ENCODE results near the gene FFAR4. TPM values are rescaled to one million over a fixed set of nuclear protein-coding genes. Genes with fewer than 3 reads are reported as not detected.
A peak's percentile ranks its signal among the peaks of the same experiment; 100 is the strongest.
"Not testable (repeated sequence)": the region's sequence is repeated elsewhere in the genome, so short reads cannot be mapped to it uniquely, and the experiment has no call there.

Gene FFAR4
- under 1 TPM in 1 of 2 donors, not detected in 1; 0.31 TPM for total RNA-seq

DNA sequence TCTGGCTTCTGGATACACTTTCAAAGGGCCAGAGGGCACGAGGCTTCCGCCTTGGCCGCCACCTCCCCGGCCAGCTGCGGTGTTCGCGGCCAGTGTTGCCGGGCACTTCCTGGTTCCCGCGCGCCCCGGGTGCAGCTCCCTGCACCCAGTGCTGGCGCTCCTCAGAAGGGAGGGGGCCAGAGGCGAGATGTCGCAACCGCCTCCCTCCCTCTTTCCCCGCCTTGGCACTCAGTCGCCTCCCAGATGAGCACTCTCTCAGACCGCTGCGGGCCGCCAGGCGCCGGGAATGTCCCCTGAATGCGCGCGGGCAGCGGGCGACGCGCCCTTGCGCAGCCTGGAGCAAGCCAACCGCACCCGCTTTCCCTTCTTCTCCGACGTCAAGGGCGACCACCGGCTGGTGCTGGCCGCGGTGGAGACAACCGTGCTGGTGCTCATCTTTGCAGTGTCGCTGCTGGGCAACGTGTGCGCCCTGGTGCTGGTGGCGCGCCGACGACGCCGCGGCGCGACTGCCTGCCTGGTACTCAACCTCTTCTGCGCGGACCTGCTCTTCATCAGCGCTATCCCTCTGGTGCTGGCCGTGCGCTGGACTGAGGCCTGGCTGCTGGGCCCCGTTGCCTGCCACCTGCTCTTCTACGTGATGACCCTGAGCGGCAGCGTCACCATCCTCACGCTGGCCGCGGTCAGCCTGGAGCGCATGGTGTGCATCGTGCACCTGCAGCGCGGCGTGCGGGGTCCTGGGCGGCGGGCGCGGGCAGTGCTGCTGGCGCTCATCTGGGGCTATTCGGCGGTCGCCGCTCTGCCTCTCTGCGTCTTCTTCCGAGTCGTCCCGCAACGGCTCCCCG is at the start of gene FFAR4:
Gene FFAR4 (plus strand): TSS at position 231 of the 842 bp plus-strand sequence. CDS start 56 bp downstream, at position 287.
- Histone ChIP-seq H3K4me3 (peak within 1 kb of the TSS in 1 of 2 donors; percentile 42), H3K4me1 (peaks cover 0 to 12% of the 10 kb centered on the region in 2 donors), H3K9me3 (no peaks in the 10 kb centered on the region), H3K36me3 (no peaks in the 10 kb centered on the region), H3K27me3 (peaks cover 3 to 14% of the 10 kb centered on the region in 2 donors), H3K27ac (no peak within 1 kb of the TSS)
- DNase-seq (ENCODE audit: low spot score) = no peak
- TF ChIP-seq, protein P1, sequence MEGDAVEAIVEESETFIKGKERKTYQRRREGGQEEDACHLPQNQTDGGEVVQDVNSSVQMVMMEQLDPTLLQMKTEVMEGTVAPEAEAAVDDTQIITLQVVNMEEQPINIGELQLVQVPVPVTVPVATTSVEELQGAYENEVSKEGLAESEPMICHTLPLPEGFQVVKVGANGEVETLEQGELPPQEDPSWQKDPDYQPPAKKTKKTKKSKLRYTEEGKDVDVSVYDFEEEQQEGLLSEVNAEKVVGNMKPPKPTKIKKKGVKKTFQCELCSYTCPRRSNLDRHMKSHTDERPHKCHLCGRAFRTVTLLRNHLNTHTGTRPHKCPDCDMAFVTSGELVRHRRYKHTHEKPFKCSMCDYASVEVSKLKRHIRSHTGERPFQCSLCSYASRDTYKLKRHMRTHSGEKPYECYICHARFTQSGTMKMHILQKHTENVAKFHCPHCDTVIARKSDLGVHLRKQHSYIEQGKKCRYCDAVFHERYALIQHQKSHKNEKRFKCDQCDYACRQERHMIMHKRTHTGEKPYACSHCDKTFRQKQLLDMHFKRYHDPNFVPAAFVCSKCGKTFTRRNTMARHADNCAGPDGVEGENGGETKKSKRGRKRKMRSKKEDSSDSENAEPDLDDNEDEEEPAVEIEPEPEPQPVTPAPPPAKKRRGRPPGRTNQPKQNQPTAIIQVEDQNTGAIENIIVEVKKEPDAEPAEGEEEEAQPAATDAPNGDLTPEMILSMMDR (IDR thresholded peaks at IDR 0.05) = no peak

DNA sequence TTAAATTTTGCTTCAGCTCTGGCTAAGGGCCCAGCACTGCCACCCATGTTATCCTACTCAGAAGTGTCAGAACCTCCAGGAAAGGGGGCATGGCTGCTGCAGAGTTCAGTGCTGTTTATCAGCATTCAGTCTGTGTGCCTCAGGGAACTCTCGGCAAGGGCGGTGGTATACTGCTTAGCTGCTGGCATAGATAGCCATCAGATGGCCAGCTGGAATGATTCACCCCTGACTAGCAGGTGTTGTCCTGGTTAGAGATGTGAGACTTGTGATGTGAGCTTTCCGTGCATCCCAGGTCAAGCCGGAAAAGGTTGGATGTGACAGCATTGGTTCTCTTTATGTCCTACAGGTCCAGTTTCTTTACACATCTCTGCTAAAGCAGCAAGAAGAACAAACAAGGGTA is 47.9 kb upstream of the FFAR4 start:
- Histone ChIP-seq H3K9me3 (no peaks in the 10 kb centered on the region), H3K4me1 (peaks cover 0 to 4% of the 10 kb centered on the region in 2 donors), H3K4me3 (no peak overlapping the region), H3K27me3 (no peaks in the 10 kb centered on the region), H3K27ac (no peak overlapping the region), H3K36me3 (no peaks in the 10 kb centered on the region)
- DNase-seq (ENCODE audit: low spot score) = no peak
- TF ChIP-seq, protein P1 (IDR thresholded peaks at IDR 0.05) = no peak

DNA sequence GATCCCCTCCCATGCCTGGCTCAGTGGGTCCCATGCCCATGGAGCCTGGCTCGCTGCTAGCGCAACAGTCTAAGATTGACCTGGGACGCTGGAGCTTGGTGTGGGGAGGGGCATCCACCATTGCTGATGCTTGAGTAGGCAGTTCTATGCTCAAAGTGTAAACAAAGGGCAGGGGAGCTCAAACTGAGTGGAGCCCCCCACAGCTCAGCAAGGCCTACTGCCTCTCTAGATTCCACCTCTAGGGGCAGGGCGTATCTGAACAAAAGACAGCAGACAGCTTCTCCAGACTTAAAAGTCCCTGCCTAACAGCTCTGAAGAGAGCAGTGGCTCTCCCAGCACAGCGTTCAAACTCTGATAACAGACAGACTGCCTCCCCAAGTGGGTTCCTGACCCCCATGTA is 31.2 kb upstream of the FFAR4 start:
- Histone ChIP-seq H3K27ac (no peak overlapping the region), H3K4me1 (no peaks in the 10 kb centered on the region), H3K36me3 (no peaks in the 10 kb centered on the region), H3K4me3 (no peak overlapping the region), H3K9me3 (no peaks in the 10 kb centered on the region), H3K27me3 (no peaks in the 10 kb centered on the region)
- TF ChIP-seq, protein P1 (IDR thresholded peaks at IDR 0.05) = no peak
- DNase-seq (ENCODE audit: low spot score) = no peak

DNA sequence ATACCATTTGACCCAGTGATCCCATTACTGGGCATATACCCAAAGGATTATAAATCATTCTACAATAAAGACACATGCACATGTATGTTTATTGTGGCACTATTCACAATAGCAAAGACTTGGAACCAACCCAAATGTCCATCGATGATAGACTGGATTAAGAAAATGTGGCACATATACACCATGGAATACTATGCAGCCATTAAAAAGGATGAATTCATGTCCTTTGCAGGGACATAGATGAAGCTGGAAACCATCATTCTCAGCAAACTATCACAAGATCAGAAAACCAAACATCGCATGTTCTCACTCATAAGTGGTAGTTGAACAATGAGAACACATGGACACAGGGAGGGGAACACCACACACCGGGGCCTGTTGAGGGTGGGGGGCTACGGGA is 25.6 kb upstream of the FFAR4 start:
- H3K36me3 ChIP-seq; H3K9me3 ChIP-seq; DNase-seq (ENCODE audit: low spot score); H3K4me3 ChIP-seq; H3K27ac ChIP-seq; H3K27me3 ChIP-seq; H3K4me1 ChIP-seq: not testable (repeated sequence)

DNA sequence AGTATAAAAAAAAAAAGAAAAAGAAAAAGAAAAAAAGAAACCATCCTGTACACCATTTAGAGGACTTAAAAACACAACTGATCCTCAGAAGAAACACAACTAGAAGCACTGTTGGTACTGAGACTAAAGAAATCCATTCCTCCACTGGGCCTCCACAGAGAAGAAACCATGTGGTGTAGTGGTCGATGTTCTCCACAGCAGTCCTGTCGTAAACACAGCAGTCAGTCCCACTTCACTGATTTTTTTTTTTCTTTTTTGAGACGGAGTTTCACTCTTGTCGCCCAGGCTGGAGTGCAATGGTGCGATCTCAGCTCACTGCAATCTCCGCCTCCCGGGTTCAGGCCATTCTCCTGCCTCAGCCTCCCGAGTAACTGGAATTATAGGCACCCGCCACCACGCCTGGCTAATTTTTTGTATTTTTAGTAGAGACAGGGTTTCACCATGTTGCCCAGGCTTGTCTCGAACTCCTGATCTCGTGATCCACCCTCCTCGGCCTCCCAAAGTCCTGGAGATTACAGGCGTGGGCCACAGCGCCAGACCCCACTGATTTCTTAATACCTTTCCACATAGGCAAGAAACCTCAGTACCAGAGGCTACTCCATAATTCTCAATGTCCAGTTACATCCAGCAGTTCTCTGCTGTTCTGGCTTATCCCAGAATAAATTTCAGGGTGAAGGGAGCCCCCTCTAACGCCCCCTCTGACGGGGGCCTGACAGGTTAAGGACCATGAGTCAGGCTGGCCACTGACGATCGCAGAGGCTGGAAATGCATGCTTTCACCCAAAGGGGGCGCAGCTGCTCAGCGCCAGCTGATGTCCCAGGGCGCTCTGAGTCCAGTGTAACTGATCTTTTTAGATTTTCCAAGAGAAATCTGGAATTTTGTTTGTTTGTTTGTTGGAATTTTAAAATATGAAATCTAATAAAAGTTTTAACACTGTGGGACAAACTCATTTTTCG is 24.8 kb upstream of the FFAR4 start:
- no peak for DNase-seq (ENCODE audit: low spot score)
- Histone ChIP-seq H3K4me3 (peak overlapping the region in 1 of 2 donors; percentile 18), H3K27ac (peak overlapping the region; percentile 6 to 11), H3K36me3 (no peaks in the 10 kb centered on the region), H3K27me3 (no peaks in the 10 kb centered on the region), H3K4me1 (peaks cover 0 to 7% of the 10 kb centered on the region in 2 donors), H3K9me3 (no peaks in the 10 kb centered on the region)
- TF ChIP-seq, protein P1 (IDR thresholded peaks at IDR 0.05) = peak; percentile 78 to 90

DNA sequence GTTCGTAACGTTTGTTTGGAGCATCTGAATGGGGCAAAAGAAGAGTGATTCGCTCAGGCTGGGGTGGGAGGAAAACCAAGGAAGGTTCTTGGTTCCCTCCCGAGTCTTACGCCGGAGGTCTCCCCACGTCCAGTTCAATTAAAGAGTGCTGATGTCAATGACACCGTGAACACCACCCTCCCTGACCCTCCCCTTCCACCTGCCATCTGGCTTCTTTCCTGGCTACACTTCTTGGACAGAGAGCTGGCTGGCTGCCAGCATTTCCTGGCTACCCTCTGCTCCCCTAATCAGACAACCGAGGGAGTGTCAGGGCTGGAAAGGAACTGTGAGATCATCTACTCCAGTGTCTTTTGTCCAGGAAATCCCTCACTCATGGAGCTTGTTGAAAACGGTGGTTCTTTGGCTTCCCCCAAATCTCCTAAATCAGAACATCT is 24.1 kb upstream of the FFAR4 start:
- H3K27ac ChIP-seq = peak overlapping the region; percentile 6 to 11
- peak overlapping the region in 1 of 2 donors; percentile 18 for H3K4me3 ChIP-seq
- peaks cover 0 to 7% of the 10 kb centered on the region in 2 donors for H3K4me1 ChIP-seq
- TF ChIP-seq, protein P1 (IDR thresholded peaks at IDR 0.05) = peak; percentile 13 to 46
- peak; percentile 68 for DNase-seq (ENCODE audit: low spot score)
- H3K9me3 ChIP-seq = no peaks in the 10 kb centered on the region
- no peaks in the 10 kb centered on the region for H3K36me3 ChIP-seq
- no peaks in the 10 kb centered on the region for H3K27me3 ChIP-seq

DNA sequence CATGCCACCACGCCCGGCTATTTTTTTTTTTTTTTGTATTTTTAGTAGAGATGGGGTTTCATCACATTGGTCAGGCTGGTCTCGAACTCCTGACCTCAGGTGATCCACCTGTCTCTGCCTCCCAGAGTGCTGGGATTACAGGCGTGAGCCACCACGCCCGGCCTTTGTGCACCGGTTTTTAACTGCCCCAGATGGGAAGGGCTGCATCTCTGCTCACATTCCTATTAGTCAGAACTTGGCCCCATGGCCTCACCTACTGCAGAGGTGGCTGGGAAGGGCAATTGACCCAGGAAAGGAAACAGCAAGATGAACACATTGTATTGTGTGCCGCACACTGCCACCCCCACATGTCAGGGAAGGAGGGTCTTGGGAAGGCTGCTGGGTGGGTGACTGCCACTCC is 19.5 kb upstream of the FFAR4 start:
- H3K4me3 ChIP-seq, H3K9me3 ChIP-seq, H3K4me1 ChIP-seq, H3K27ac ChIP-seq, H3K36me3 ChIP-seq, H3K27me3 ChIP-seq: not testable (repeated sequence)
- DNase-seq (ENCODE audit: low spot score) = peak; percentile 36

Measured in right atrium auricular region (tissue), 2 donors.